Stimulated activated CD4-positive, alpha-beta T cell treated with anti-CD3 and anti-CD28 coated beads, Interleukin-12 subunit alpha, Interleukin-12 subunit beta, amount 100 ng/mL, for 4 hours (primary cell): ENCODE measurements around the gene MEX3A.
"Not testable (repeated sequence)": the region's sequence is repeated elsewhere in the genome, so short reads cannot be mapped to it uniquely, and the experiment has no call there.

ENCODE experiments used
- DNase-seq: peaks from one replicate; pipeline ENCODE4 v3.0.0-alpha.2; 2020

MEX3A gene

GRCh38 chr1:156117414-156118176 is 35.3 kb upstream of the MEX3A start:
- no peak for DNase-seq

GRCh38 chr1:156116731-156117130 is 34.5 kb upstream of the MEX3A start:
- DNase-seq, result not testable (repeated sequence)

- DNase-seq, result no peak
Measured at GRCh38 chr1:156115514-156116374, 33.5 kb upstream of the MEX3A start.

GRCh38 chr1:156114919-156115513 is 32.8 kb upstream of the MEX3A start:
- DNase-seq, result no peak

- peak; percentile 69 for DNase-seq
Measured at GRCh38 chr1:156114101-156114918, 32.0 kb upstream of the MEX3A start, which contains the start of gene LMNA. TSS of gene LMNA (plus strand) at chr1:156114711. CDS start at chr1:156114919, 208 bp downstream.

GRCh38 chr1:156113282-156113950 is 31.2 kb upstream of the MEX3A start:
- DNase-seq, result no peak

GRCh38 chr1:156112276-156113137 is 30.2 kb upstream of the MEX3A start:
- DNase-seq, result no peak

GRCh38 chr1:156111355-156111962 is 29.2 kb upstream of the MEX3A start:
- no peak for DNase-seq

GRCh38 chr1:156110252-156110651 is 28.0 kb upstream of the MEX3A start:
- DNase-seq, result no peak

GRCh38 chr1:156108664-156109241 is 26.5 kb upstream of the MEX3A start:
- DNase-seq, result no peak

GRCh38 chr1:156108057-156108456 is 25.8 kb upstream of the MEX3A start:
- no peak for DNase-seq

GRCh38 chr1:156106624-156107488 is 24.6 kb upstream of the MEX3A start:
- DNase-seq, result no peak

- no peak for DNase-seq
Measured at GRCh38 chr1:156104861-156105832, 22.9 kb upstream of the MEX3A start.

GRCh38 chr1:156104065-156104810 is 22.0 kb upstream of the MEX3A start:
- no peak for DNase-seq

GRCh38 chr1:156103521-156103947 is 21.3 kb upstream of the MEX3A start:
- no peak for DNase-seq

- DNase-seq, result no peak
Measured at GRCh38 chr1:156102633-156103511, 20.6 kb upstream of the MEX3A start.
